Right atrium auricular region (tissue), 2 donors: Measurements from ENCODE around the gene AFTPH. TPM values are rescaled to one million over a fixed set of nuclear protein-coding genes. Genes with fewer than 3 reads are reported as not detected.
A peak's percentile ranks its signal among the peaks of the same experiment; 100 is the strongest.

Experiments used
- DNase-seq: peaks from one replicate; pipeline ENCODE4 v3.0.0-alpha.2; 2019; ENCODE audit warnings: low spot score
- H3K27ac ChIP-seq, 2 donors: fragments of 200-600 bp; sonication (generic); 1 replicate in 1 of 2; 2 replicates in 1 of 2; pipeline ENCODE4 v1.5.1; 2016 to 2019
- H3K27me3 ChIP-seq, 2 donors: fragments of 200-600 bp; sonication (generic); one replicate each; pipeline versions ENCODE4 v1.5.1 to v1.6.0; 2017 to 2019
- H3K36me3 ChIP-seq: fragments of 200-600 bp; sonication (generic); one replicate; pipeline ENCODE4 v1.5.1; 2016
- H3K4me1 ChIP-seq, 2 donors: fragments of 200-600 bp; sonication (generic); one replicate each; pipeline versions ENCODE4 v1.5.1 to v1.6.0; 2017 to 2019
- H3K4me3 ChIP-seq, 2 donors: fragments of 200-600 bp; sonication (generic); 1 replicate in 1 of 2; 2 replicates in 1 of 2; pipeline ENCODE4 v1.5.1; 2017 to 2019; ENCODE audit warnings: mild to moderate bottlenecking in 1 of 2, moderate library complexity in 1 of 2
- H3K9me3 ChIP-seq, 2 donors: fragments of 200-600 bp; sonication (generic); one replicate each; pipeline ENCODE4 v1.5.1; 2019
- total RNA-seq, 2 donors: library from RNA; depleted of rRNA; stranded (reverse); fragments of >200 nt; gene quantifications; one replicate each; pipeline ENCODE4 v1.1.0, GENCODE V29; 2016
- TF ChIP-seq, protein P1 (sequence below), 2 donors: fragments of 200-600 bp; sonication (generic); IDR thresholded peaks; one replicate each; pipeline ENCODE4 v1.5.1; 2019; ENCODE audit warnings: antibody characterized with exemption in 2 of 2

AFTPH gene
- total RNA-seq, 2 donors from 2014 or later: 14.5 to 17.4 TPM

DNA sequence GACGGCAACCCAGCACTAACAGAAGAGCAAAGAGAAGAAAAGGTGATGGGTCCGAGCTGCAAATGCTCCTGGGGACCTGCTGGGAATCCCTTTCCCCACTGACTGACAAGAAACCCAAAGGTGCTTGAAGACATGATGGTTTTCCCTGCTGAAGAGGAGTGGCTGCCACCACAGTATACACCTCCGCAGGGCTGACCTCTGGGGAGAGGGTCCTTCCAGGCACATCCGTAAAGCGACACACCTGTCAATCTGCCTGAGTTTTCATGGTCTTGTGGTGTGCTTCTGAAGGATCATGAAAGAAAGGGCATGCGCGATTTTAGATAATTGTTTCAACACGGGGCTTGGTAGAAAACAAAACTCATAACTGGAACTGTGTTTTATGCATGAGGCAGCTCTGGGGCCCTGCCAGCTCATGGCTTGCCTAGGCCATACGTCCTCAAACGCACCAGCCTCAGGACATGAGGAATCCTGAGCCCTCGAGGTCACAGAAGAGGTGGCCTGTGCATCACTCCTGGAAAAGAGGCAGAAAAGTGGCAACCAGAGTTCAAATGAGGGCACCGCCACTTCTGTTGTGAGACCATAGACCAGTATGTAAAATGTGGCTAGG, 77.8 kb downstream of the AFTPH start:
- Histone ChIP-seq H3K27ac (no peak overlapping the region), H3K4me1 (peaks cover 0 to 13% of the 10 kb centered on the region in 2 donors), H3K4me3 (no peak overlapping the region), H3K9me3 (no peaks in the 10 kb centered on the region), H3K27me3 (no peaks in the 10 kb centered on the region), H3K36me3 (no peaks in the 10 kb centered on the region)
- TF ChIP-seq, protein P1, sequence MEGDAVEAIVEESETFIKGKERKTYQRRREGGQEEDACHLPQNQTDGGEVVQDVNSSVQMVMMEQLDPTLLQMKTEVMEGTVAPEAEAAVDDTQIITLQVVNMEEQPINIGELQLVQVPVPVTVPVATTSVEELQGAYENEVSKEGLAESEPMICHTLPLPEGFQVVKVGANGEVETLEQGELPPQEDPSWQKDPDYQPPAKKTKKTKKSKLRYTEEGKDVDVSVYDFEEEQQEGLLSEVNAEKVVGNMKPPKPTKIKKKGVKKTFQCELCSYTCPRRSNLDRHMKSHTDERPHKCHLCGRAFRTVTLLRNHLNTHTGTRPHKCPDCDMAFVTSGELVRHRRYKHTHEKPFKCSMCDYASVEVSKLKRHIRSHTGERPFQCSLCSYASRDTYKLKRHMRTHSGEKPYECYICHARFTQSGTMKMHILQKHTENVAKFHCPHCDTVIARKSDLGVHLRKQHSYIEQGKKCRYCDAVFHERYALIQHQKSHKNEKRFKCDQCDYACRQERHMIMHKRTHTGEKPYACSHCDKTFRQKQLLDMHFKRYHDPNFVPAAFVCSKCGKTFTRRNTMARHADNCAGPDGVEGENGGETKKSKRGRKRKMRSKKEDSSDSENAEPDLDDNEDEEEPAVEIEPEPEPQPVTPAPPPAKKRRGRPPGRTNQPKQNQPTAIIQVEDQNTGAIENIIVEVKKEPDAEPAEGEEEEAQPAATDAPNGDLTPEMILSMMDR (IDR thresholded peaks at IDR 0.05): no peak
- peak; percentile 46 for DNase-seq

DNA sequence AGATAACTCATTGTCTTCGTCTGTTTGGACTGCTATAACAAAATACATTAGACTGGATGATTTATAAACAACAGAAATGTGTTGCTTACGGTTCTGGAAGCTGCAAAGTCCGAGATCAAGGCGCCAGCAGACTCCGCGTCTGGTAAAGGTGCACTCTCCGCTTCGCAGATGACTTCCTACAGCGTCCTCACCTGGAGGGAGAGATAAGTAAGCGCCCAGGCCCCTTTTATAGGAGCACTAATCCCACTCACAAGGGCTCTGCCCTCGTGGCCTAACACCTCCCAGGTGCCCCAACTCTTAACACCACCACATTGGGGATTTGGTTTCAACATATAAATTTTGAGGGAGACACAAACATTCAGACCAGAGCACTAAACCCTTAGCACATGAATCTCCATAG, 78.3 kb downstream of the AFTPH start:
- DNase-seq: no peak
- TF ChIP-seq, protein P1 (IDR thresholded peaks at IDR 0.05): no peak
- no peaks in the 10 kb centered on the region for H3K27me3 ChIP-seq
- H3K36me3 ChIP-seq: no peaks in the 10 kb centered on the region
- H3K4me1 ChIP-seq: peaks cover 0 to 13% of the 10 kb centered on the region in 2 donors
- no peak overlapping the region for H3K4me3 ChIP-seq
- no peaks in the 10 kb centered on the region for H3K9me3 ChIP-seq
- H3K27ac ChIP-seq: no peak overlapping the region

DNA sequence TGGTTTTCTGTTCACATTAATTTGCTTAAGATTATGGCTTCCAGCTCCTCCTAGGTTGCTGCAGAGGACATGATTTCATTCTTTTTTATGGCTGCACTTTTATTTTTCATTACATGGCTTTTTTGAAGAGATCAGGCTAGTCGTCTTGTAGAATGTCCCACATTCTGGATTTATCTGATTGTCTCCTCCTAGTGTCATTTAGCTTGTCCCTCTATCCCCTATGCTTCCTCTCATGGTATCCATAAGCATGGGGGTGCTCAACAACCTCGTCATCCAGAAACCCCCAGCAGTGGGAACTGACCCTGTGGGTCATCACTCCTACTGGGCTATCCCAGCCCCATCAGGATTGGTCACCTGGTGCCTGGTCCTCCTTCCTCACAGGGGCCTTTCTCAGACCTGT, 80.0 kb downstream of the AFTPH start:
- no peak overlapping the region for H3K4me3 ChIP-seq
- H3K4me1 ChIP-seq: peaks cover 0 to 17% of the 10 kb centered on the region in 2 donors
- H3K27me3 ChIP-seq: no peaks in the 10 kb centered on the region
- no peak overlapping the region for H3K27ac ChIP-seq
- H3K36me3 ChIP-seq: no peaks in the 10 kb centered on the region
- no peak for DNase-seq
- no peaks in the 10 kb centered on the region for H3K9me3 ChIP-seq
- TF ChIP-seq, protein P1 (IDR thresholded peaks at IDR 0.05): no peak

DNA sequence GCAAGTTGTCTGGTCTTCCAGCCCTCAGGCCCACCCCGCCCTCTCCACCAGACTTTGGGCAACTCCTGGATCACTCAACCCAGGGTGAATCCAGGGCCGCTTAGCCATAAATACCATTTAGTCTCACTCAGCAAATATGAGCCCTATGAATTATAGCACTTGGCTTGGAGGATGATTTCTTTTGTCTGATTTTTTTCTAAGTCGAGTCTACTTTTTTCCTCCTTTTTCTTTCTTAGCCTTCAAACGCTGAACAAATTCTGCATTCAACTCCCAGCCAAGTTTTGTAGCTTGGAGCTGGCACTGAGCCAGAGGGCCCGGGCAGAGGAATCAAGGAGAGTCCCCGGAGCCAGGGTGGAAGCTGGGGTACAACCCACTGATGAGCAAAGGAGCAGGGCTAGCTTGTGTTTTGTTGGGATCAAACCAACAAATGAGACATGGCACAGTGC, 80.9 kb downstream of the AFTPH start:
- peak; percentile 57 for DNase-seq
- H3K27ac ChIP-seq: no peak overlapping the region
- TF ChIP-seq, protein P1 (IDR thresholded peaks at IDR 0.05): no peak
- H3K27me3 ChIP-seq: no peaks in the 10 kb centered on the region
- H3K36me3 ChIP-seq: no peaks in the 10 kb centered on the region
- no peak overlapping the region for H3K4me3 ChIP-seq
- peaks cover 0 to 13% of the 10 kb centered on the region in 2 donors for H3K4me1 ChIP-seq
- no peaks in the 10 kb centered on the region for H3K9me3 ChIP-seq

DNA sequence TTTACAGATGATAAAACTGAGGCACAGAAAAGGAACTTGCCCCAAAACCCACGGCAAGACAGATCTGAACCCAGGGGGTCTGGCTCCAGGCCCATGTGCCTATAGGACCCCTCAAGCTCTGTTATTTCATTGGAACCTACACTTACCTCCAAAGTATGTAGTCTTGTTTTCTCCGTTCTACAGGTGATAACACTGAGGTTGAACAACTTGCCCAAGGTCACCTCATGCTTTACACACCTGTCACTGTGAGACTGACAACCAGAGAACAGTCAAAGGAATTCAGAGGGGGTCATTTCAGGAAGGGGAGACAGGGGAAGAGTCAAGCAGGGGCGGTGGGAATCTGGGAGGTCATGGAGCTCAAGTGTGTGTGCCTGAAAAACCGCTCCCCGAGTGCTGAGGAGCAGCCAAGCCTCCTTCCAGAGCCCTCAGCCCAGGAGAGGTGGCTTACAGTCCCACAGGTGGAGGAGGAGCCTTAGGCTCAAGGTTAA, 81.9 kb downstream of the AFTPH start:
- H3K4me3 ChIP-seq: no peak overlapping the region
- TF ChIP-seq, protein P1 (IDR thresholded peaks at IDR 0.05): no peak
- H3K36me3 ChIP-seq: no peaks in the 10 kb centered on the region
- peak; percentile 54 for DNase-seq
- peaks cover 0 to 14% of the 10 kb centered on the region in 2 donors for H3K4me1 ChIP-seq
- H3K27ac ChIP-seq: no peak overlapping the region
- no peaks in the 10 kb centered on the region for H3K27me3 ChIP-seq
- H3K9me3 ChIP-seq: no peaks in the 10 kb centered on the region
